ENCODE results near the gene NR1I3. TPM values are rescaled to one million over a fixed set of nuclear protein-coding genes. Genes with fewer than 3 reads are reported as not detected.

The NR1I3 gene
- total RNA-seq, 2 donors from 2014 or later: not detected

- Histone ChIP-seq H3K4me1 (no peaks in the 10 kb centered on the region), H3K36me3 (no peaks in the 10 kb centered on the region), H3K27ac (no peak overlapping the region), H3K4me3 (no peak overlapping the region), H3K9me3 (no peaks in the 10 kb centered on the region), H3K27me3 (no peaks in the 10 kb centered on the region)
- TF ChIP-seq CTCF (IDR thresholded peaks at IDR 0.05): no peak
- no peak for DNase-seq (ENCODE audit: low spot score)
These were observed 1.8 kb downstream of the NR1I3 start for GRCh38 chr1:161235957-161236775.

- Histone ChIP-seq H3K27ac (no peak overlapping the region), H3K9me3 (no peaks in the 10 kb centered on the region), H3K27me3 (no peaks in the 10 kb centered on the region), H3K4me3 (no peak overlapping the region), H3K4me1 (no peaks in the 10 kb centered on the region), H3K36me3 (peaks cover 27% of the 10 kb centered on the region)
- no peak for TF ChIP-seq CTCF (IDR thresholded peaks at IDR 0.05)
- DNase-seq (ENCODE audit: low spot score): no peak
These were observed 4.9 kb downstream of the NR1I3 start for GRCh38 chr1:161233102-161233501.

GRCh38 chr1:161230762-161231161, 7.2 kb downstream of the NR1I3 start:
- H3K4me3 ChIP-seq: no peak overlapping the region
- DNase-seq (ENCODE audit: low spot score): no peak
- TF ChIP-seq CTCF (IDR thresholded peaks at IDR 0.05): no peak
- H3K36me3 ChIP-seq: peaks cover 28% of the 10 kb centered on the region
- H3K4me1 ChIP-seq: peaks cover 0 to 20% of the 10 kb centered on the region in 2 donors
- no peak overlapping the region for H3K27ac ChIP-seq
- H3K9me3 ChIP-seq: no peaks in the 10 kb centered on the region
- no peaks in the 10 kb centered on the region for H3K27me3 ChIP-seq

- TF ChIP-seq CTCF (IDR thresholded peaks at IDR 0.05): no peak
- no peak for DNase-seq (ENCODE audit: low spot score)
- no peak overlapping the region for H3K27ac ChIP-seq
- no peaks in the 10 kb centered on the region for H3K27me3 ChIP-seq
- no peaks in the 10 kb centered on the region for H3K9me3 ChIP-seq
- no peak overlapping the region for H3K4me3 ChIP-seq
- H3K36me3 ChIP-seq: peaks cover 28% of the 10 kb centered on the region
- H3K4me1 ChIP-seq: peaks cover 0 to 27% of the 10 kb centered on the region in 2 donors
These were observed 8.1 kb downstream of the NR1I3 start for GRCh38 chr1:161229896-161230295.

- TF ChIP-seq CTCF (IDR thresholded peaks at IDR 0.05): no peak
- Histone ChIP-seq H3K4me3 (no peak overlapping the region), H3K9me3 (no peaks in the 10 kb centered on the region), H3K4me1 (peaks cover 0 to 27% of the 10 kb centered on the region in 2 donors), H3K36me3 (peaks cover 28% of the 10 kb centered on the region), H3K27ac (peak overlapping the region in 1 of 2 donors; percentile 94), H3K27me3 (no peaks in the 10 kb centered on the region)
- no peak for DNase-seq (ENCODE audit: low spot score)
These were observed 10.0 kb downstream of the NR1I3 start for GRCh38 chr1:161228032-161228431.

Measured in right atrium auricular region (tissue), 2 donors.